A204.1 (cell line): ENCODE data around the gene WFDC10A.
"Not testable (repeated sequence)": the region's sequence is repeated elsewhere in the genome, so short reads cannot be mapped to it uniquely, and the experiment has no call there.

ENCODE experiments used
- FAIRE-seq: peaks from 2 replicates; lab custom pipeline; 2012; peaks lifted over from hg19 to GRCh38; lab: Jason Lieb, UNC

WFDC10A gene

DNA sequence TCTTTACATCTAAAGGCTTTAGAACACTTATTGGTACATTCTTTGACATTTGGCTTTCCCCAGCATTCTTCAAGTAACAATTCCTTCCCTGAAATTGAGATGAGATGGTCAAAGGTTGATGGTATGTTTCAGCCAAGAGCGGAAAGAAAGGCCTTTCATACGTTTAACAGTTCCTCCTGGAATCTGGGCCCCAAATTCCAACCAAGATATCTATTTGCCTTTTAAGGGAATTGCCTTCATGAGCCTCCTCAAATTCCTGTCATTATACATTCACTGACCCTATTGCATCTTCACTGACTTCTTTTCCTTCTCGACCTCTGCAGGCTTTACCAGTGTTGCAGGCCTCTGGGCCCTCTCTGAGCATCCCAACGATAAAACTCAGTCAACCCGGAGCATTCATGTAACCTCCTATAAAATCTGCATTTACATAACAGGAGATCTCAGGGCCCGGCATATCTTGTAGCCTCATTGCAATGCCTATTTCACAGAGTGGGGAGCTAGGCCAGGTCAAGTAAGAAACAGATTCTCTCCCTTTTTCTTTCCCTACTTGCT is 19.8 kb downstream of the WFDC10A start:
- FAIRE-seq, result no peak

- FAIRE-seq, result not testable (repeated sequence)
These were observed 22.2 kb downstream of the WFDC10A start for GRCh38 chr20:45651726-45652125.

DNA sequence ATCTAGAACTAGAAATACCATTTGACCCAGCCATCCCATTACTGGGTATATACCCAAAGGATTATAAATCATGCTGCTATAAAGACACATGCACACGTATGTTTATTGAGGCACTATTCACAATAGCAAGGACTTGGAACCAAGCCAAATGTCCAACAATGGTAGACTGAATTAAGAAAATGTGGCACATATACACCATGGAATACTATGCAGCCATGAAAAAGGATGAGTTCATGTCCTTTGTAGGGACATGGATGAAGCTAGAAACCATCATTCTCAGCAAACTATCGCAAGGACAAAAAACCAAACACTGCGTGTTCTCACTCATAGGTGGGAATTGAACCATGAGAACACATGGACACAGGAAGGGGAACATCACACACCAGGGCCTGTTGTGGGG is 27.5 kb downstream of the WFDC10A start:
- not testable (repeated sequence) for FAIRE-seq

GRCh38 chr20:45670139-45670538 is 40.6 kb downstream of the WFDC10A start, which contains the start of gene WFDC11:
Gene WFDC11, minus strand, starts transcription at chr20:45670239. Its CDS starts 19,639 bp downstream, at chr20:45650600.
- no peak for FAIRE-seq

GRCh38 chr20:45672765-45673164 is 43.2 kb downstream of the WFDC10A start:
- FAIRE-seq, result no peak

- no peak for FAIRE-seq
These were observed 50.1 kb downstream of the WFDC10A start for GRCh38 chr20:45679650-45680049.
